ENCODE data around the gene JMJD1C. TPM values are rescaled to one million over a fixed set of nuclear protein-coding genes. Genes with fewer than 3 reads are reported as not detected.

The JMJD1C gene
- total RNA-seq, 1 experiment from 2014 or later, result 66.3 TPM

DNA sequence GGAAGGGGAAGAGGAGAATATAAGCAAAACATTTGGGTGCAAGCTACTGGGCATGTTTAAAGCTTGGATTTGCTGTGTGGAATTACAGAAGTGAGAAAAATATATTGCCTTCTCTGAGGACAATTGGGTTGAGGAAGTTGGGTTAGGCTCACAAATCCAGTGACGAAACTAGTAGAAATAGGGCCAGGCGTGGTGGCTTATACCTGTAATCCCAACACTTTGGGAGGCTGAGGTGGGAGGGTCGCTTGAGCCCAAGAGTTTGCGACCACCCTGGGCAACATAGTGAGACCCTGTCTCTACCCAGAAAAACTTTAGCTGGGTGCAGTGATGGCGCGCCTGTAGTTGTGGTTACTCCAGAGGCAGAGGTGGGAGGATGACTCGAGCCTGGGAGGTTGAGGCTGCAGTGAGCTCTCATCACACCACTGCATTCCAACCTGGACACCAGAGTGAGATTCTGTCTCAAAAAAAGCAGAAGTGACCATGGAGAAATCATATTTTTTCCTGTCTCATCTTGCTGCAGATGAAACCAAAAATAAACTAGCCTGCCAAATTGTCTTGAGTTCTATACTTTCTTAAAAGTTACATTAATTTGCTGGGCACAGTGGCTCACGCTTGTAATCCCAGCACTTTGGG, 310.3 kb downstream of the JMJD1C start:
- POLR2A ChIA-PET, result no interaction called here
- Histone ChIP-seq H2AFZ (ENCODE audit: low read depth, low read length, poor library complexity, severe bottlenecking) (no peak overlapping the region), H3K36me3 (ENCODE audit: control insufficient read depth in 1 of 2, insufficient read depth in 2 of 2, low read length in 2 of 2) (peaks cover 10 to 24% of the 10 kb centered on the region in 2 experiments; a peak in 3 of 4 replicates), H4K20me1 (ENCODE audit: insufficient read depth) (no peaks in the 10 kb centered on the region), H3K79me2 (ENCODE audit: insufficient read depth, low read length) (peaks cover 8% of the 10 kb centered on the region), H3K4me1 (ENCODE audit: control insufficient read depth in 1 of 2, insufficient read depth in 2 of 2, low read length in 2 of 2) (no peaks in the 10 kb centered on the region), H3K27ac (ENCODE audit: low read depth, low read length) (no peak overlapping the region), H3K4me3 (replicated peaks in 1 of 2; ENCODE audit: low read depth in 1 of 2, low read length in 2 of 2) (no peak overlapping the region), H3K27me3 (ENCODE audit: insufficient read depth, low read length) (no peaks in the 10 kb centered on the region), H3K9me2 (ENCODE audit: insufficient read depth) (no peaks in the 10 kb centered on the region), H3K9ac (ENCODE audit: low read length) (no peak overlapping the region), H3K9me3 (ENCODE audit: control insufficient read depth in 1 of 2, insufficient read depth in 1 of 2, low read depth in 1 of 2, low read length in 2 of 2) (no peaks in the 10 kb centered on the region), H3K4me2 (ENCODE audit: low read length) (no peak overlapping the region)
- RAD21 ChIA-PET (ENCODE audit: low non-redundant PET in 1 of 2, low total read pairs in 2 of 2, uncharacterized antibody in 2 of 2, unreplicated experiment in 2 of 2), result no interaction called here
- DNase-seq (ENCODE audit: low read depth, low spot score) (no peak), ATAC-seq (no peak)
- TF ChIP-seq EZH2 (IDR thresholded peaks at IDR 0.05) (no peak), POLR2A (IDR thresholded peaks at IDR 0.05; ENCODE audit: borderline replicate concordance, extremely low read depth, insufficient read depth, insufficient read length) (no peak), CEBPB (IDR thresholded peaks at IDR 0.05; ENCODE audit: low read depth) (no peak), ZFX (IDR thresholded peaks at IDR 0.05) (no peak), POLR2AphosphoS5 (IDR thresholded peaks at IDR 0.05; ENCODE audit: low read depth, low read length) (no peak), SRF (IDR thresholded peaks at IDR 0.05; ENCODE audit: low read depth) (no peak), RAD21 (IDR thresholded peaks at IDR 0.05; ENCODE audit: low read depth) (no peak), EZH2phosphoT487 (IDR thresholded peaks at IDR 0.05; ENCODE audit: borderline replicate concordance) (no peak), SIN3A (IDR thresholded peaks at IDR 0.05; ENCODE audit: low read depth) (no peak), TCF7L2 (IDR thresholded peaks at IDR 0.05; ENCODE audit: borderline replicate concordance, extremely low read depth, insufficient read depth, insufficient read length) (no peak), ZNF274 (IDR thresholded peaks at IDR 0.05; ENCODE audit: low read depth, low read length) (no peak), EGR1 (IDR thresholded peaks at IDR 0.05; ENCODE audit: low read depth) (no peak), CBX3 (IDR thresholded peaks at IDR 0.05; ENCODE audit: low read depth) (no peak)
- BruUV-seq (replicated peaks), result no TSS peak
- CTCF ChIA-PET, result interaction anchor here (0.9 to 3.5 kb wide), 3 partner anchors 545 to 664 kb away, joined by 3 to 20 read pairs (median 6); no protein-coding TSS in a partner anchor
- intact Hi-C loops (cut with micrococcal nuclease), result no loop called here

All from HCT116 (cell line).